HEK293T (cell line): ENCODE data around the gene MTMR10.

Experiments used
- CTCF ChIA-PET: fragments of 350-600 bp; formaldehyde crosslinking; extraction: SDS; loops from one replicate; lab custom pipeline; 2021; ENCODE audit warnings: antibody characterized with exemption, inconsistent platforms; lab: Yijun Ruan, JAX
- POLR2A ChIA-PET: fragments of 350-600 bp; formaldehyde crosslinking; extraction: SDS; loops from one replicate; lab custom pipeline; 2020; ENCODE audit warnings: antibody characterized with exemption, inconsistent platforms; lab: Yijun Ruan, JAX
- DNase-seq: peaks from one replicate; pipeline ENCODE4 v3.0.0; 2012; ENCODE audit warnings: mixed read lengths; ENCODE audit errors: extremely low spot score
- ARNT ChIP-seq: fragments of 450-650 bp; IDR thresholded peaks from 2 replicates; pipeline ENCODE4 v1.6.1; 2017; ENCODE audit warnings: mild to moderate bottlenecking
- BHLHE40 ChIP-seq: fragments of 450-650 bp; IDR thresholded peaks from 2 replicates; pipeline ENCODE4 v1.6.1; 2016; ENCODE audit warnings: mild to moderate bottlenecking, moderate library complexity, borderline replicate concordance
- CTBP1 ChIP-seq: fragments of 450-650 bp; IDR thresholded peaks from 2 replicates; pipeline ENCODE4 v1.6.1; 2016; ENCODE audit warnings: borderline replicate concordance
- ELF4 ChIP-seq: fragments of 450-650 bp; IDR thresholded peaks from 2 replicates; pipeline ENCODE4 v1.6.1; 2017; ENCODE audit warnings: antibody characterized with exemption
- FOXA1 ChIP-seq: fragments of 450-650 bp; IDR thresholded peaks from 2 replicates; pipeline ENCODE4 v1.6.1; 2016; ENCODE audit warnings: mild to moderate bottlenecking
- FOXK2 ChIP-seq: fragments of 450-650 bp; IDR thresholded peaks from 2 replicates; pipeline ENCODE4 v1.6.1; 2016; ENCODE audit warnings: mild to moderate bottlenecking
- FOXM1 ChIP-seq: fragments of 450-650 bp; IDR thresholded peaks from 2 replicates; pipeline ENCODE4 v1.6.1; 2017; ENCODE audit warnings: mild to moderate bottlenecking, borderline replicate concordance
- HDGF ChIP-seq: fragments of 450-650 bp; IDR thresholded peaks from 2 replicates; pipeline ENCODE4 v1.6.1; 2017; ENCODE audit warnings: antibody characterized with exemption, borderline replicate concordance
- L3MBTL2 ChIP-seq: fragments of 450-650 bp; conservative IDR thresholded peaks from 2 replicates; pipeline ENCODE4 v1.6.1; 2016; ENCODE audit warnings: mild to moderate bottlenecking
- LEF1 ChIP-seq: fragments of 450-650 bp; IDR thresholded peaks from 2 replicates; pipeline ENCODE4 v1.6.1; 2017; ENCODE audit warnings: mild to moderate bottlenecking, borderline replicate concordance
- NFRKB ChIP-seq: fragments of 450-650 bp; IDR thresholded peaks from 2 replicates; pipeline ENCODE4 v1.6.1; 2016; ENCODE audit warnings: mild to moderate bottlenecking, moderate library complexity
- PKNOX1 ChIP-seq: fragments of 450-650 bp; IDR thresholded peaks from 2 replicates; pipeline ENCODE4 v1.6.1; 2016
- SP1 ChIP-seq: fragments of 450-650 bp; IDR thresholded peaks from 2 replicates; pipeline ENCODE4 v1.6.1; 2017
- SUZ12 ChIP-seq: fragments of 450-650 bp; IDR thresholded peaks from 2 replicates; pipeline ENCODE4 v1.6.1; 2016; ENCODE audit warnings: mild to moderate bottlenecking
- TARDBP ChIP-seq: fragments of 450-650 bp; IDR thresholded peaks from 2 replicates; pipeline ENCODE4 v1.6.1; 2016
- ZNF384 ChIP-seq: fragments of 450-650 bp; IDR thresholded peaks from 2 replicates; pipeline ENCODE4 v1.6.1; 2016

The MTMR10 gene

GRCh38 chr15:30978328-30978727, 13.1 kb downstream of the MTMR10 start:
- ChIA-PET POLR2A (no interaction called here), CTCF (no interaction called here)
- no peak for DNase-seq
- TF ChIP-seq FOXM1 (no peak), FOXK2 (no peak)

- ChIA-PET POLR2A (no interaction called here), CTCF (no interaction called here)
- DNase-seq: no peak
- TF ChIP-seq ARNT: no peak
- no peak for TF ChIP-seq FOXA1
- TF ChIP-seq LEF1: no peak
- TF ChIP-seq NFRKB: no peak
- no peak for TF ChIP-seq ELF4
- no peak for TF ChIP-seq L3MBTL2
- no peak for TF ChIP-seq BHLHE40
- no peak for TF ChIP-seq CTBP1
- TF ChIP-seq SUZ12: no peak
- no peak for TF ChIP-seq SP1
- TF ChIP-seq ZNF384: no peak
- no peak for TF ChIP-seq TARDBP
- TF ChIP-seq PKNOX1: no peak
- no peak for TF ChIP-seq FOXK2
- TF ChIP-seq FOXM1: no peak
- no peak for TF ChIP-seq HDGF
Measured at GRCh38 chr15:30974112-30974511, 17.3 kb downstream of the MTMR10 start.

DNA sequence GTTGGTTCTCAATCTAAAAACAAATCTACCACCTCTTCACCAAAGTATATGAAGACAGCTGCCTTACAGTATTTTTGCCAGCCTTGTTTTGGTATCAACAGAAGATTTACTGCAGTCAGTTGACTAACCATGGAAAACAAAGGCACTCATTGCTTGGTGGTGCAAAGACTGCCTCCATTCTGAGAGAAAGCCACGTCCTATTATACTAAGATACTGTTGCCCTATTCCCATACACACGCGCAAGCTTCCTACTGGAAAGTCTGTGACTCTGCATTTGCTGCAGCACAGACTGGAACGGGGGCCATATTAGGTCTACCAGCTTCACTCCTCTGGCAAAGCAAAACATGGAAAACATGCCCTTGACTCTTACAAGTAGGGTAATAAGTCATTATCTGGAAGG, 18.0 kb downstream of the MTMR10 start:
- CTCF ChIA-PET: no interaction called here
- TF ChIP-seq BHLHE40 (no peak), CTBP1 (no peak), PKNOX1 (no peak), L3MBTL2 (no peak), FOXM1 (no peak), SP1 (no peak), LEF1 (no peak), FOXK2 (no peak), FOXA1 (no peak), SUZ12 (no peak), ARNT (no peak), TARDBP (no peak), NFRKB (no peak), HDGF (no peak), ZNF384 (no peak), ELF4 (no peak)
- POLR2A ChIA-PET: no interaction called here
- DNase-seq: no peak

- ChIA-PET CTCF (no interaction called here), POLR2A (no interaction called here)
- DNase-seq: no peak
Measured at GRCh38 chr15:30969724-30970123, 21.7 kb downstream of the MTMR10 start.

GRCh38 chr15:30963681-30964080, 27.7 kb downstream of the MTMR10 start:
- DNase-seq: no peak
- CTCF ChIA-PET: no interaction called here
- POLR2A ChIA-PET: no interaction called here
- TF ChIP-seq FOXK2 (no peak), SP1 (no peak), L3MBTL2 (no peak), FOXM1 (no peak), FOXA1 (no peak), NFRKB (no peak), TARDBP (no peak), ELF4 (no peak), PKNOX1 (no peak), HDGF (no peak), ZNF384 (no peak), LEF1 (no peak), SUZ12 (no peak), CTBP1 (no peak), ARNT (no peak), BHLHE40 (no peak)

More at GRCh38 chr15:30969724-30970123, 21.7 kb downstream of the MTMR10 start:
- no peak for TF ChIP-seq NFRKB
- TF ChIP-seq BHLHE40: no peak
- TF ChIP-seq SP1: no peak
- TF ChIP-seq FOXM1: no peak
- no peak for TF ChIP-seq FOXK2
- no peak for TF ChIP-seq ARNT

DNA sequence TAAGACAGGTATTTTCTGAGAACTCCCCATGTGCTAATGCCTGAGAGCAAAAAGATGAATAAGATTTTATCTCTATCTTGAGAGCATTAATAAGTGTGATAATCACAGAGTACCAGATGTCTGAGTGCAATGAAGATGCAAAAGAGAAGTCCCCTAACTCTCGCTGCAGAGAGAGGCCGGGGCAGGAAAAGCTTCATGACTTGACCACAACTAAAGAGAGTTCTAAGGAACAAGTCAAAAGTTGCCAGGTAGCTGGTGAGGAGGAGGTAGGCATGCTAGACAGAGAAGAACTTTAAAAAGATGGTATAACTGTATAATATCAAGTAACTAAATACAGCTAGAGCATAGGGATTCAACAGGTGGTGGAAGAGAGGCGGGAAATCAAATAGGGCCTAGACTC, 28.8 kb downstream of the MTMR10 start:
- CTCF ChIA-PET: no interaction called here
- DNase-seq: no peak
- no peak for TF ChIP-seq TARDBP
- TF ChIP-seq BHLHE40: no peak
- TF ChIP-seq ARNT: no peak
- no peak for TF ChIP-seq FOXK2
- no peak for TF ChIP-seq ELF4
- no peak for TF ChIP-seq SUZ12
- no peak for TF ChIP-seq HDGF
- TF ChIP-seq LEF1: no peak
- no peak for TF ChIP-seq FOXM1
- no peak for TF ChIP-seq FOXA1
- no peak for TF ChIP-seq PKNOX1
- TF ChIP-seq NFRKB: no peak
- TF ChIP-seq ZNF384: no peak
- no peak for TF ChIP-seq SP1
- no peak for TF ChIP-seq L3MBTL2
- TF ChIP-seq CTBP1: no peak
- POLR2A ChIA-PET: no interaction called here
